GM21576 (cell line): Measurements from ENCODE around the gene STARD13.

ENCODE experiments used
- ATAC-seq: cut with Tn5 transposase; IDR thresholded peaks from one replicate; pipeline ENCODE4 v1.9.1; 2021; ENCODE audit warnings: mild to moderate bottlenecking, moderate library complexity; ENCODE audit not compliant: unreplicated experiment

STARD13 gene

GRCh38 chr13:33101835-33102234 is 183.7 kb downstream of the STARD13 start:
- no peak for ATAC-seq

GRCh38 chr13:33100886-33101285 is 184.7 kb downstream of the STARD13 start:
- ATAC-seq, result no peak

GRCh38 chr13:33099860-33100259 is 185.7 kb downstream of the STARD13 start:
- no peak for ATAC-seq

DNA sequence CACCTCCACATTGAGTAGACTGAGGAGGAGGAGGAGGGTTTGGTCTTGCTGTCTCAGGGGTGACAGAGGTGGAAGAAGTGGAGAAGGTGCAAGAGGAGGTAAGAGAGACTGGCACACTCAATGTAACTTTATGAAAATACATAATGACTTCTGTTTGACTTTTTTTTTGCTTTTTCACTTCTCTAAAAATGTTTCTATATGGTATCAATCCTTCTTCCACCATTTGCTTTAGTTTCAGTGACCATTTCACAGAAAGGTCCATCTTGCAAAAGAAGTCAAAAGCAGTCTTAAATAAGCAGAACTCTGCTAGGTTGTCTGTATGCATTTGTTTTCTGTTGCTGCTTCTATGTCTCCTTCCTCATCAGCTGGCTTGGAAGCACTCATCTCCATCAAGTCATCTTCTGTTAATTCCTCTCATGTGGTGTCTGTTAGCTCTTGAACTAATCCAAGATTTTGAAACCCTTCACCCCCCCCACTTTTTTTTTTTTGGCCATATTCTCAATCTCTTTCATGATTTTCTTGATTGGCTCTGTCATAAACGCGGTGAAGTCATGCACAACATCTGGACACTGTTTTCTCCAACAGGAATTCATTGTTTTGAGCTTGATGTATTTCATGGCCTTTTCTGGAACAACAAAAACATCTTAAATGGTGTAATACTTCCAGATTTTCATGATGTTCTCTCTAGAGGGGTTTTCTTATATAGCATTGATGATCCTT is 188.5 kb downstream of the STARD13 start:
- ATAC-seq, result peak; percentile 60

- ATAC-seq, result no peak
These were observed 193.2 kb downstream of the STARD13 start for GRCh38 chr13:33092073-33092987.

DNA sequence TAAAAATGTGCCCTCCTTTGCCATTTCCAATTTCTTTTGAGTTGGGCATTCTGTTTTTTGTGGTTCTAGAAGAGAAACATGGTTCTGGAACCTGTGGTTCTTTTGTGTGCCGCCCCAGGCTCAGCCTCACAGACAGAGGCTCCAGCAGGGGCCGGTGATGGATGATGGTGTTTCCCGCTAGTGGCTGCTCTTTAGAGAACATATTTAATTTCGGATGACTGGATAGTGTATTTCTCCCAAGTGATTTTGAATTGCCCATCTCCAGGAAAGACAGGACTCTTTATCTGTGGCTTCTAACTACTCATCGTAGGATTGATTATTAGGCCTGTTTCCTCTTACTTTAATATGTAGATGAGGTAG is 194.2 kb downstream of the STARD13 start:
- ATAC-seq, result no peak

- ATAC-seq, result no peak
These were observed 194.7 kb downstream of the STARD13 start for GRCh38 chr13:33090755-33091414.

DNA sequence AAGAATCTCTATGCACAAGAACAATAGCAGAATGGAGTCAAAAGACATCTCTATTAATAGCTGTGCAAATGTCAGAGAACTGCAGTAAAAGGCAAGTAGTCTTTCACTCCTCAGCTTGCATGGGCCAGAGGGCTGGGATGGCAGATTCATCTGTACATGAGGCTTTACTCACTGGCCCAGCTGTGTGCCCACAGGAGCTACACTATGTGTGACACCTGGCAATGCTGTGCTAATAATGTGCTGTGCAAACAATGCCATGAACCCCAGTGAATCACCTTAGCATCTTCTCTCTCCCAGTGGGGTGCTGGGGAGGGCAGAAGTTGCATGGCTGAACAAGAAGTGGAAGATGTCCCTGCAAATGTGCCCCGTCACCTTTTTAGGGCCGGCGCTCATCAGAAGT is 196.2 kb downstream of the STARD13 start:
- no peak for ATAC-seq

DNA sequence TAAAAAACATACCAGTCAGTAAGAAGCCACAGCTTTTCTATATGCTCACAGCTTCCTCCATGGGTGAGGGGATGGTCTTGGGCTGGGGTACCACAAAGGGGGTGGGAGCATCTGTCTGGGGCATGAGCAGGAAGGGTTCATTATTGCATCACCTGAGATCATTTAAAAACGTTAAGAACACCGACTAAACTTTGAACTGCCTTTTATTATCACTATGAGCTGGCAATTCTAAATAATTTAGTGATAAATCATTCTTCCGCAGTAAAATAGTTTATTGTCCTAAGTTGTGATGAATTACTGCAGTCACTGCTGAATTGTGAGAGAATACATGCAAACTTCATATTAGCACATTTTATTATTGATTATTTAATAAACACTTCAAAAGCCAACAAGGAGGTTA is 197.8 kb downstream of the STARD13 start:
- no peak for ATAC-seq

- no peak for ATAC-seq
These were observed 198.5 kb downstream of the STARD13 start for GRCh38 chr13:33087091-33087490.

- no peak for ATAC-seq
These were observed 202.5 kb downstream of the STARD13 start for GRCh38 chr13:33083054-33083453.

DNA sequence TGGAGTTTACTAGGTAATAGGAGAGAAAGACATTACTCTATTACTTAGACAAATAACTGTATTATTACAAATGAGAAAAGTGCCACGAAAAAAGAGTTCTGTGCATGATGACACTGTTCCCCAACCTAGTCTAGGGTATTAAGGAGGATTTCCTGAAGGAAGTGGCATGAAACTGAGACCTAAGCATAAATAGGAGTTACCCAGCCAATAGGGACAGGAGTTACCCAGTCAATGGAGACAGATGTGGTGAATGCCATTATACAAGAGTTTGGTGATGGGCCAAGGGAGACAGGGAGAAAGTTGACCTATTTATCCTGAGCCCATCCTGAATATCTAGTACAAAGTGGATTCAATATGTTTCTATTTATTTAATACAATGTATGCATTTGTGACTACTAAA is 203.9 kb downstream of the STARD13 start:
- no peak for ATAC-seq

- ATAC-seq, result no peak
These were observed 204.5 kb downstream of the STARD13 start for GRCh38 chr13:33080972-33081590.

DNA sequence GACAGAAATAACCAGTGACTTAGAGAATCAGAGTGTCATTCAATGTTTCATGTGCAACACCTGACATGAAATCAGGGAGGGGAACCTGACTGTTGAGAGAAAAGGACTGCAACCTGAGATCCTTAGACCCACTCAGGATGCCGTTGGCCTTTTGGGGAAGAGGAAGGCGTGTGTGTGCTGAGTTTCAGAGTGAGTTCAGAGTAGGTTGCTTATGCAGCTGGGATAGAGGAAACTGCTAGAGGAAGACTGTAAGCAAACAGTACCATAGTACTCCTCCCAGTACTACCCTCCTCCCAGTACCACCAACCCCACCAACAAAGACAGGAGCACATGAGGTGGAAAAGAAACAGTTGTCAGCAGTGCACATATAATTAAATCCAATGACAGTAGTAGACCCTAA is 205.6 kb downstream of the STARD13 start:
- ATAC-seq, result no peak

GRCh38 chr13:33078263-33078662 is 207.3 kb downstream of the STARD13 start:
- ATAC-seq, result no peak

DNA sequence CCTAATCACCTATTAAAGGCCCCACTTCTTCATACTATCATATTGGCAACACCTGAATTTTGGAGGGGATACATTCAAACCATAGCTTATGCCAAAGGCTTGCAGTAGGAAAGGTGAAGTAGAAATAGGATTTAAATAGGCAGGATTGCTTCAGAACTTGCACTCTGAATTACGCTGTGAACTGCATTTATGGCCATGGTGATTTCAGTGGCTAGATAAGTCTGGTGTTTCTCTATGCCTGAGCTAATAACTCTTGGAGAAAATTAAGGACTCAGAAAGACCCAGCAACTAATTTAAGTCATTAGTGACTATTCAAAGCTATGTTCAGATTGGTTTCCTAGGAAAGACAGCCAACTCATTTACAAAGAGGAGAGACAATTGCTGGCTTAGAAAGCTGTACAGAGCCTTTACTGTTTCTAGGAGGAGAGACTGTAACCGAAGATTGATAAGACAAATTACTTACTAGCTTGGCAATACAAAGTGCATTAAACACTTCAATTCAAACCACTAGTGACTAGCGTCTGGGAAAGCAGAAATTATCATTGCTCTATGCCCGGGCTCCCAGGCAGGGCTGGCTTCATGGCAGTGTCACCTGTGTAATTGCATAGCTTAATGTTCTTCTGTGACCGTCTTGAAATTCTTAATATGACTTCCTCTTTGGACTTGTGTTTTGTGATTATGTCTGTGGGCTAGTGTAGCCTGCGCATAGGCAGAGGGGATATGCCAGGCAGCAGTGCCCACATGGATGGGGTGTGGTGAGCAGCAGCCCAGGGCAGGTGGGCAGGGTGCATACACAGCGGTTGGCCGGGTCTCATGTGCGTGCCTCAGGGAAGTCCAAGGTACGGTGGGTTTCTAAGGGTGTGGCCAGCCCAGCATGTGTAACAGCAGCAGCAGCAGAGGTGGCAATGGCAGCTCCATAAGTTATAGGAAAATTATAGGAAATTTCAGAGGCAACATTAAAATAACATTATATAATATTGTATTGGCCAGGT is 209.3 kb downstream of the STARD13 start:
- ATAC-seq, result no peak

DNA sequence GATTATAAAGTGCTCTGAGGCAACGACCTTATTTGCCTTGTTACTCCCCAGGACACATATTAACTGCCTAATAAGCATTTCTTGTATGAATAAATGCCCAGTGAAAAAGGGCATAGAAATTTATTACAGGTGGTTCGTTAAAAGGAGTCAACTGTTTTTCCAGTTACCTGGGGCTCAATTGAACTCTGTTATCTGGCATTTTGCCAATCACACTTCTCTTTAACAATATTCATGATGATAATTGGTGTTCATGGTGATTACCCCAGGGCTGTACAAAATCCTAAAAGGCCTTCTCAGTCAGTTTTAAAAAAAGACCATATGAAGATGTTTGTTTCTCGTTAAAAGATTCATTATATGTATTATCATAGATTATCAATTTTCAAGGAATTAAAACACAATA is 212.2 kb downstream of the STARD13 start:
- ATAC-seq, result no peak

DNA sequence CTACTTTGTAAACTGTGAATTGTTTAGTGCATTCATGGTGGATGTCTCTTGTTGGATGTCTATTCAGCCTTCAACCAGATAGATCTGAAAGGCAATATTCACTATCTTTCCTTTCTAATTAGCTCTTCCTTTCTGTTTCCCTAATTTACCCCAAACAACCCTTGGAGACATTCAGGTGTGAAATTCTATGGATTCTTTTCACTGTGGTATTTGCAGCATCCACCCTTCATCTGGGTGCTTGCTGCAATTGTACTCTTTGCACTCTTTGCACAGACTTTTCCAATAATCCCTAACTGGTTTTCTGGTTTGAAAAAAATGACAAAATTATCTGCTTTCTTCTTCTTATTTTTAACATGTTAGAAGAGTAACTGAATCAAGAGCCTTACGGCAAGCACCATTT is 212.8 kb downstream of the STARD13 start:
- ATAC-seq, result no peak

DNA sequence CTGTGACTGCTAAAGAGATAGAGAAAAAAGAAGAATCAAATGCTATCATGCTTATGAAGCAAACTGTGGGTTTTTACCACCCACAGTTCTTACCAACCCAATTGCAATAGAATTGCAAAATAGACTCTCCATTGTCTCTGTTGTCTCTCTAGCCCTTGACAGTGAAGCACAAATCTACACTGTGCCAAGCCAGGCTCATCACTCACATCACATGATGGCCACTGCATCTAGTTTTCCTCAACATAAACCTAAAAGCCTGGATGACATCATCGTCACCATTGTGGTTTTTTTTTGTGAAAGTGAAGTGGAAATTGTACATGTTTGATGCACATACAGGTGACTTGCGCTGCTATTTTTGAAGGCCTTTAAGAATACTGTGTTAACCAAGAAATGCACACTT is 213.3 kb downstream of the STARD13 start:
- no peak for ATAC-seq

GRCh38 chr13:33070713-33071112 is 214.8 kb downstream of the STARD13 start:
- ATAC-seq, result no peak
